ENCODE measurements around the gene SERPIND1. TPM values are rescaled to one million over a fixed set of nuclear protein-coding genes. Genes with fewer than 3 reads are reported as not detected.

SERPIND1 gene
- total RNA-seq, 1 experiment from 2014 or later: 1.3 TPM

DNA sequence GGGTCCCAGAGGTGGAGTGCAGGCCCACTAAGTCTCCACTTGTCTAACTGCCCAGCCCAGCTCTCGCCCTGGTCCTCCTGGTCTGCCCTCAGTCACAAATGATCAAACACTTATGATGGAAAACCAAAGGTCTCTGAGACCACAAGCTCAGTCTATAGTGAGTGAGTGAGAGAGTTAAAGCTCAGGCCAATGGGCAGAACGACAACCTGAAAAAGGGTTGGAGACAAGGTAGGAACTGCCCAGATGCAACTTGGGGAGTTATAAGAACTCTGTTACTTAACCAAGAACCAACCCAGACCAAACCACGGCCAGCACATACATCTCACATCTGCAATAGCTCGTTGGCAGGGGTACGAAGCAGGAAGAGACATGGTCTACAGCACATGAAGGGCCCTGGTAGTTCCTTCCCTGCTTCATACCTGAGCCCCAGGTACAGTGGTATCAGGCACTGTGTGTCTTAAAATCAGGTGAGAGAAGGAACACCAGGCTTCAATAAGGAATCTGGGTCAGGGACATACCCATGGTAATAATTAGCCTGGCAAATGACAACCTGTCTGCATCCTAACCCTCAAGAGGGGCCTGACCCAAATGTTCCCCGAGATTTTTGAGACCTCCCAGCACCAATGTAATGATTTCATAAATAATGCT lies 35.7 kb downstream of the SERPIND1 start:
- H3K36me3 ChIP-seq (ENCODE audit: control insufficient read depth, insufficient read depth, low read length): peaks cover 3% of the 10 kb centered on the region; the same call in 1 of the 2 replicates
- POLR2A ChIA-PET: no interaction called here
- BruUV-seq (replicated peaks): no TSS peak

DNA sequence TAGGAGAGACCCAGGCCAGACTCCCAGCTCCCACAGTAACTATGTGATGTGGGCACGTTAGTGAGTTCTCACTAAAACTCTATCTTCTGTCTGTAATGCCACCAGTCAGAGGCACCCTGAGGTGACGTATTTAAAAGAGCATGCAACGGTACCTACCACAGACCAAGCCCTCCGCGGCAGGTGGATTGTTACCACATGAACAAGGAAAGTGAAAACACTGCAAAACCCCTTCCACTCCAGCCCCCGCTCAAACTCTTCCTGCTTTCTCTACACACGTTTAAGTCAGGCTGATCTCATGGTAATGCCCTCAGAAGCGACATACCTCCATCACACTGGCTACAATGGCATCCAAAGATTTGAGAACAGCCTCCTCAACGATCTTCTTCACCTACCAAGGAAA lies 36.7 kb downstream of the SERPIND1 start:
- H3K4me3 ChIP-seq (ENCODE audit: low read depth, low read length): no peak overlapping the region
- no peak for DNase-seq
- H3K27me3 Mint-ChIP-seq (ENCODE audit: insufficient read depth, unreplicated experiment): no peaks in the 10 kb centered on the region
- peaks cover 3% of the 10 kb centered on the region; the same call in 1 of the 2 replicates for H3K36me3 ChIP-seq (ENCODE audit: control insufficient read depth, insufficient read depth, low read length)
- H3K4me1 Mint-ChIP-seq (ENCODE audit: low read depth, unreplicated experiment): no peaks in the 10 kb centered on the region
- H3K9me3 ChIP-seq: no peaks in the 10 kb centered on the region
- TF ChIP-seq, protein P1, sequence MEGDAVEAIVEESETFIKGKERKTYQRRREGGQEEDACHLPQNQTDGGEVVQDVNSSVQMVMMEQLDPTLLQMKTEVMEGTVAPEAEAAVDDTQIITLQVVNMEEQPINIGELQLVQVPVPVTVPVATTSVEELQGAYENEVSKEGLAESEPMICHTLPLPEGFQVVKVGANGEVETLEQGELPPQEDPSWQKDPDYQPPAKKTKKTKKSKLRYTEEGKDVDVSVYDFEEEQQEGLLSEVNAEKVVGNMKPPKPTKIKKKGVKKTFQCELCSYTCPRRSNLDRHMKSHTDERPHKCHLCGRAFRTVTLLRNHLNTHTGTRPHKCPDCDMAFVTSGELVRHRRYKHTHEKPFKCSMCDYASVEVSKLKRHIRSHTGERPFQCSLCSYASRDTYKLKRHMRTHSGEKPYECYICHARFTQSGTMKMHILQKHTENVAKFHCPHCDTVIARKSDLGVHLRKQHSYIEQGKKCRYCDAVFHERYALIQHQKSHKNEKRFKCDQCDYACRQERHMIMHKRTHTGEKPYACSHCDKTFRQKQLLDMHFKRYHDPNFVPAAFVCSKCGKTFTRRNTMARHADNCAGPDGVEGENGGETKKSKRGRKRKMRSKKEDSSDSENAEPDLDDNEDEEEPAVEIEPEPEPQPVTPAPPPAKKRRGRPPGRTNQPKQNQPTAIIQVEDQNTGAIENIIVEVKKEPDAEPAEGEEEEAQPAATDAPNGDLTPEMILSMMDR (IDR thresholded peaks at IDR 0.05; ENCODE audit: insufficient read depth in 1 of 2, low read depth in 1 of 2, low read length in 1 of 2, severe bottlenecking in 1 of 2, unreplicated experiment in 1 of 2): no peak
- H3K36me3 Mint-ChIP-seq (ENCODE audit: insufficient read depth, unreplicated experiment): peaks cover 48% of the 10 kb centered on the region
- CTCF ChIA-PET: interaction anchor here (0.7 kb wide), 1 partner anchor 146 kb away, joined by 4 read pairs; no protein-coding TSS in a partner anchor
- POLR2A ChIA-PET: no interaction called here
- BruUV-seq (replicated peaks): no TSS peak
- no peaks in the 10 kb centered on the region for H3K9me3 Mint-ChIP-seq (ENCODE audit: unreplicated experiment)
- no peak overlapping the region for H3K27ac Mint-ChIP-seq (ENCODE audit: unreplicated experiment)
- intact Hi-C loops (cut with micrococcal nuclease; ENCODE audit: unreplicated experiment): no loop called here
- H3K27me3 ChIP-seq (replicated peaks; ENCODE audit: control insufficient read depth, insufficient read depth, low read length): no peaks in the 10 kb centered on the region
- no peaks in the 10 kb centered on the region for H3K4me1 ChIP-seq
- H3K4me3 Mint-ChIP-seq (ENCODE audit: unreplicated experiment): no peak overlapping the region

More for the DNA sequence above, 35.7 kb downstream of the SERPIND1 start:
- Mint-ChIP-seq H3K27me3 (ENCODE audit: insufficient read depth, unreplicated experiment) (no peaks in the 10 kb centered on the region), H3K36me3 (ENCODE audit: insufficient read depth, unreplicated experiment) (peaks cover 51% of the 10 kb centered on the region), H3K4me3 (ENCODE audit: unreplicated experiment) (no peak overlapping the region), H3K27ac (ENCODE audit: unreplicated experiment) (no peak overlapping the region), H3K9me3 (ENCODE audit: unreplicated experiment) (no peaks in the 10 kb centered on the region), H3K4me1 (ENCODE audit: low read depth, unreplicated experiment) (no peaks in the 10 kb centered on the region)
- TF ChIP-seq, protein P1 (IDR thresholded peaks at IDR 0.05; ENCODE audit: insufficient read depth in 1 of 2, low read depth in 1 of 2, low read length in 1 of 2, severe bottlenecking in 1 of 2, unreplicated experiment in 1 of 2): no peak
- intact Hi-C loops (cut with micrococcal nuclease; ENCODE audit: unreplicated experiment): no loop called here
- DNase-seq: no peak
- Histone ChIP-seq H3K4me1 (no peaks in the 10 kb centered on the region), H3K4me3 (ENCODE audit: low read depth, low read length) (no peak overlapping the region), H3K9me3 (no peaks in the 10 kb centered on the region), H3K27me3 (replicated peaks; ENCODE audit: control insufficient read depth, insufficient read depth, low read length) (no peaks in the 10 kb centered on the region)
- CTCF ChIA-PET: no interaction called here

DNA sequence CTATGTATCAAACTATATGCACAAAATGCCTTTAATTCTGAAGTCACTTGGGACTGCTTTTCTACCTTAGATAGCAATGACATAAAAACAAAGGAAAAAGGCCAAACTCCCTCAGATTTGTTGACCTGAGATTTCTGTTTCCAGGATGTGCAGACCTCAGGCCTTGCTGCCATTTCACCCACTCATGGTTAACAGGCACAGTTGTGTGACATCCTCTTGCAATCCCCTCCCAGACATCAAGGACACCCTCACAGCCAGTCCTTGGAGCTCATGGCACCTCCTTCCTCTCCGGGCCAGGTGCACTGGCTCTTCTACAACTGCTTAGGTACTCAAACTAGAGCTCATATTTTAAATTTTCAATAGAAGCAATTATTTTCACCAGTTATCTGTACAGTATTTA lies 37.3 kb downstream of the SERPIND1 start:
- BruUV-seq (replicated peaks): no TSS peak
- Histone ChIP-seq H3K4me1 (no peaks in the 10 kb centered on the region), H3K36me3 (ENCODE audit: control insufficient read depth, insufficient read depth, low read length) (peaks cover 3% of the 10 kb centered on the region; the same call in 1 of the 2 replicates), H3K27me3 (replicated peaks; ENCODE audit: control insufficient read depth, insufficient read depth, low read length) (no peaks in the 10 kb centered on the region), H3K9me3 (no peaks in the 10 kb centered on the region), H3K4me3 (ENCODE audit: low read depth, low read length) (no peak overlapping the region)
- POLR2A ChIA-PET: no interaction called here
- Mint-ChIP-seq H3K4me1 (ENCODE audit: low read depth, unreplicated experiment) (no peaks in the 10 kb centered on the region), H3K27me3 (ENCODE audit: insufficient read depth, unreplicated experiment) (no peaks in the 10 kb centered on the region), H3K36me3 (ENCODE audit: insufficient read depth, unreplicated experiment) (peaks cover 43% of the 10 kb centered on the region), H3K9me3 (ENCODE audit: unreplicated experiment) (no peaks in the 10 kb centered on the region), H3K27ac (ENCODE audit: unreplicated experiment) (no peak overlapping the region), H3K4me3 (ENCODE audit: unreplicated experiment) (no peak overlapping the region)
- intact Hi-C loops (cut with micrococcal nuclease; ENCODE audit: unreplicated experiment): no loop called here
- TF ChIP-seq, protein P1 (IDR thresholded peaks at IDR 0.05; ENCODE audit: insufficient read depth in 1 of 2, low read depth in 1 of 2, low read length in 1 of 2, severe bottlenecking in 1 of 2, unreplicated experiment in 1 of 2): no peak
- DNase-seq: no peak
- CTCF ChIA-PET: no interaction called here
